Mucosa of stomach (tissue), 1 donor: ENCODE results near the gene CLEC2L.
"Not testable (repeated sequence)": the region's sequence is repeated elsewhere in the genome, so short reads cannot be mapped to it uniquely, and the experiment has no call there.

ENCODE experiments used
- H3K27me3 ChIP-seq: one replicate; pipeline ENCODE4 v1.7.0; 2013; ENCODE audit warnings: mild to moderate bottlenecking, low read length; ENCODE audit not compliant: control insufficient read depth, insufficient read depth
- H3K36me3 ChIP-seq: one replicate; pipeline ENCODE4 v1.7.0; 2013; ENCODE audit warnings: low read length; ENCODE audit not compliant: control insufficient read depth, insufficient read depth
- H3K4me1 ChIP-seq: one replicate; pipeline ENCODE4 v1.7.0; 2013; ENCODE audit warnings: mild to moderate bottlenecking, low read length; ENCODE audit not compliant: control insufficient read depth, insufficient read depth
- H3K4me3 ChIP-seq: one replicate; pipeline ENCODE4 v1.7.0; 2013; ENCODE audit warnings: low read length
- H3K9ac ChIP-seq: one replicate; pipeline ENCODE4 v1.7.0; 2013; ENCODE audit warnings: mild to moderate bottlenecking, low read length, moderate library complexity
- H3K9me3 ChIP-seq: one replicate; pipeline ENCODE4 v1.7.0; 2013; ENCODE audit warnings: mild to moderate bottlenecking, low read length, moderate library complexity; ENCODE audit not compliant: control insufficient read depth
- donor health status: Pancreatic carcinoma.

The CLEC2L gene

GRCh38 chr7:139542308-139543151 lies 19.0 kb downstream of the CLEC2L start:
- no peaks in the 10 kb centered on the region for H3K36me3 ChIP-seq
- no peaks in the 10 kb centered on the region for H3K9me3 ChIP-seq
- H3K4me3 ChIP-seq = no peak overlapping the region
- peaks cover 2% of the 10 kb centered on the region for H3K27me3 ChIP-seq
- no peak overlapping the region for H3K9ac ChIP-seq
- H3K4me1 ChIP-seq = no peaks in the 10 kb centered on the region

DNA sequence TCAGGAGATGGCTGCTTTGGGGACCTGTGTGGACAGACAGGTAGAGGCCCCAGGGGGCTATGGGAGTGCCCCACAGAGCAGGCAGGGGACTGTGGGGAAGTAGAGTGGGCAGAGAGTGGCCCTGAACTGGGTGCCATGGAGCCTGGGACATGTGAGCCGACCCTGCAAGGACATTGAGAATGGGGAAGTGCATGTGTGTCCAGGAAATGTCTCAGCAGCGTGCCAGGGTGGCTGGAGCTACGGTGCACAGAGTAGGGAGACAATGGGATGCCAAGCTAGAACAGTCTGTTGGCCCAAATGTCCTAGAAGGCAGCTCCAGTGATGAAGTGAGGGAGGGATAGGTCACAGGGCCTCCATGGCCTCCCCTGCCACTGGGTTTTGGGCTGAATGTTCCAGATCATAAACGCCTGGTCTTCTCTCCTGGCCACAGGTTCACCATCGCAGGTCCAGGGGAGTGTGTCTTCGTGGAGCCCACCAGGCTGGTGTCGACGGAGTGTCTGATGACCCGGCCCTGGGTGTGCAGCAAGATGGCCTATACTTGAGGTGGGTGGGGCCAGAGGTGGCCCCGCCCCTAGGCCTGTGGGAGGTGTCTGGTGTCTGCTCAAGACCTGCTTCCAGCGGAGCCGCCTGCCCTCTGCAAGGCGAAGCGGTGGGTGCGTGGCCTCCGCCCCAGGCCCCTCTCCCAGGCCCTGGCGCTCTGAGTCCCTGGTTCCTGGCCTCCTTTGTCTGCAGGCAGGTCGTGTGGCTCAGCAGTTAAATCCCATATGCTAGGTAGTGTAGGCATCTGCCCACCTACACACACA lies 20.5 kb downstream of the CLEC2L start:
- Histone ChIP-seq H3K9ac (no peak overlapping the region), H3K36me3 (no peaks in the 10 kb centered on the region), H3K4me3 (no peak overlapping the region), H3K9me3 (no peaks in the 10 kb centered on the region), H3K27me3 (peaks cover 2% of the 10 kb centered on the region), H3K4me1 (no peaks in the 10 kb centered on the region)

DNA sequence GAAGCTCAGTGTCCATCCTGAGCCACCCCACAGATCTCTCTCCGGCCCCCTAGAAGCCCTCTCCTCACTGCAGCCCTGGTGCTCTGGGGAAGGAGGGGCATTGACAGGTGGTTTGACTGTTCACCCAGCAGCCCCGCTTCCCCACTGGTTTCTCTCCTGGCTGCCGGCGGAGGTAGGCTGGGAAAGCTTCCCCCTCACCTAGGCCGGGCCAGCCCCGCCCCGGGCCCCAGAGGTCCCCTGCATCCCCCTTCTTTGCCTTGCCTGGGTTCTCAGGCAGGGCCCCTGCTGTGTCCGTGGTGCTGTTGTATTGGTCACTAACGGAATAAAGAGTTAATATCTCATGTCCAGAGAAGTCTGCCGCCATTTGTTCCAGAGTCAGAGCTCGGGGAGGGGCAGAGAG lies 21.2 kb downstream of the CLEC2L start:
- Histone ChIP-seq H3K9me3 (no peaks in the 10 kb centered on the region), H3K4me1 (no peaks in the 10 kb centered on the region), H3K27me3 (peaks cover 2% of the 10 kb centered on the region), H3K9ac (no peak overlapping the region), H3K4me3 (no peak overlapping the region), H3K36me3 (no peaks in the 10 kb centered on the region)

GRCh38 chr7:139548302-139549028 lies 25.0 kb downstream of the CLEC2L start:
- Histone ChIP-seq H3K4me1 (no peaks in the 10 kb centered on the region), H3K9me3 (no peaks in the 10 kb centered on the region), H3K27me3 (no peaks in the 10 kb centered on the region), H3K4me3 (no peak overlapping the region), H3K9ac (no peak overlapping the region), H3K36me3 (no peaks in the 10 kb centered on the region)

- not testable (repeated sequence) for H3K9ac ChIP-seq, H3K36me3 ChIP-seq, H3K27me3 ChIP-seq, H3K4me1 ChIP-seq, H3K4me3 ChIP-seq, H3K9me3 ChIP-seq
These were observed 30.7 kb downstream of the CLEC2L start for GRCh38 chr7:139553991-139554700.

DNA sequence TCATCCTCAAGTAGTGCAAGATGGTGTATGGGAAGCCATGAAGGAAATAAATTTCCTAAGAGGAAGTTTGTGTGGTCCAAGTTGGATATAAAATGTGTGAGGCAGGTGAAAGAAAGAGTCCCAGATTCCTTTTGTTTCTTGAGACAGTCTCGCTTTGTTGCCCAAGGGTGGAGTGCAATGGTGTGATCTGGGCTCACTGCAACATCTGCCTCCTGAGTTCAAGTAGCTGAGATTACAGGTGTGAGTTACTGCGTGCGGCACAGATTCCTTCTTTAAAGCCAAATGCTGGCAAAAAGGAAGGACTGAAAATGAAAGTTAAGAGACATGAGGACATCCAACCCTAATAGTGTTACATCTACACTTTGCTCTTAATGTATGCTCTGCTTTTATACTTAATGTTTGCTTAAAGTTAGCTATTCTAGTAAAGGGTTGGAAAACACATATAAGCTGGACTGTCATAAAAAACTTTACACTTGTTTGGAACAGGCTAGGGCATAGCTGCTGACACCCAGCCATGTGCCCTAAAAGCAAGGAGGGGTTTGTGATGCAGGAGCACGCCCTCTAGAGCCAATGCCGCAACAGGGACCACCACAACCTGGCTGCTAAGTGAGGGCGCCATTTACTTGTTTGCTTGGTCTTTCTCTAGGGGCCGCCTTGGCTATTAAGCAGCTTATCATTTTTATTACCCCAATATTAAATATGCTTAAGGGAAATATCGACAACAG lies 34.5 kb downstream of the CLEC2L start:
- Histone ChIP-seq H3K9ac (no peak overlapping the region), H3K36me3 (no peaks in the 10 kb centered on the region), H3K4me3 (no peak overlapping the region), H3K27me3 (peaks cover 3% of the 10 kb centered on the region), H3K9me3 (no peaks in the 10 kb centered on the region), H3K4me1 (no peaks in the 10 kb centered on the region)

DNA sequence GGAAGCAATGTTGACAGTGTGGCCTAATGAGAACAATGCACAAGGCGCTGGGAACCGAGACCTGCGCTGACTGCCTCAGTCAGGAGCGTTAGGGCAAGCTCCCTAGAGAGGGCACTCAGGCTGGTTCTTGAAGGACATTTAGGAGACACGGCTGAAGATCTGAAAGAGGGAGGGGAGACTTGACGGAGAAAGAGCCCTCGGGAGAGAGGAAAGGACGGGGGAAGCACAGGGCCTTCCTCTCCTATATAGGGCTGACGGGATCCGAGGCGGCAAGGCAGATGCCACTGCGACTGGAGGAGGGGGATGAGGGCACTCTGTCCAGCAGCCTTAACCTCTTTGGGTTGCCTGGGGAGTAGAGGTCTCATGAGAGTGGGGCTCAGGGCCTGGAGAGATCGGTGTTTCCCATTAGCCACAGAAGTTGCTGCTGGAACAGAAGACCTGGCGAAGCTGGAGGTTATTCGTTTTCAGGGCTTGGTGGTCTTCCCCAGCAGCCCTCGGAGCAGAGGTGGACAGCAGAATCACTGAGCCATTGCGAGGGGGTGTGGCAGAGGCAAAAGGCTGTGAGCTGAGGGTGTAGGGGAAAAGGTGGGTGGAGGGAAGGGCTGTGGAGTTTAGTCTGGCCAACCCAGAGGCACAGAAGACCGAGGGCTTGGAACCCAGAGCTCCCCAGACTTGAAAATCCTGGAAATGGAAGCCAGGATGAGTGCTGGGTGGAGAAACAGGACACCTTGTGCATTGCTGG lies 36.0 kb downstream of the CLEC2L start:
- Histone ChIP-seq H3K36me3 (no peaks in the 10 kb centered on the region), H3K9ac (no peak overlapping the region), H3K4me3 (no peak overlapping the region), H3K9me3 (no peaks in the 10 kb centered on the region), H3K27me3 (peaks cover 3% of the 10 kb centered on the region), H3K4me1 (no peaks in the 10 kb centered on the region)

DNA sequence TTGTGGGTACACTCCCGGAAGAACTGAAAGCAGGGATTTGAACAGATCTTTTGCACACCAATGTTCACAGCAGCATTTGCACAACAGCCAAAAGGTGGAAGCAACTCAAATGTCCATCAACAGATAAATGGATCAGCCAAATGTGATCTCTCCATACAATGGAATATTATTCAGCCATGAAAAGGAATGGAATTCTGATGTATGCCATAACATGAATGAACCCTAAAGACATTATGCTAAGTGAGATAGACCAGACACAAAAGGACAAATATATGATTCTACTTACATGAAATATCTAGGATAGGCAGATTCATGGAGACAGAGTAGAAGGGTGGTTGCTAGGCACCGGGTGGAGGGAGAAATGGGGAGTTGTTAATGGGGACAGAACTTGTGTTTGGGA lies 36.7 kb downstream of the CLEC2L start:
- Histone ChIP-seq H3K27me3 (peaks cover 3% of the 10 kb centered on the region), H3K9me3 (no peaks in the 10 kb centered on the region), H3K4me3 (no peak overlapping the region), H3K36me3 (no peaks in the 10 kb centered on the region), H3K4me1 (no peaks in the 10 kb centered on the region), H3K9ac (no peak overlapping the region)

DNA sequence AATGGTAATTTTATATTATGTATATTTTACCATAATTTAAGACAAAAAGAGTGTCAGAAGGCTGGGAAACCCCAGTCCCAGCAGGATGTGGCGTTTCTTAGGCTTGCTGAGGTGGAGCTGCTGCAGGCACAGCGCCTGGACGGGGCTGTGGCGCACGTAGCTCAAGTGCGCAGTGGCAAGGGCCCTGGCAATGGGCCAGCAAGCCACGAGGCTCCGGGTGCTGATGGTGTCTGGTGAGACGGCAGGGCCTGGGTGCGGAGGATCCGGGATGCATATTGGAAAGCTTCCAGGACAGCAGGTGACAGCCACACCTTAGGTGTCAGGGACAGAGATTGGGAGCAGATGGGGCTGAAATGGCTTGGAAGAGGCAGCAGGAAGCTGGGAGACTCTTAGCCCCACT lies 37.2 kb downstream of the CLEC2L start:
- Histone ChIP-seq H3K27me3 (peaks cover 3% of the 10 kb centered on the region), H3K4me3 (no peak overlapping the region), H3K9ac (no peak overlapping the region), H3K36me3 (no peaks in the 10 kb centered on the region), H3K9me3 (no peaks in the 10 kb centered on the region), H3K4me1 (no peaks in the 10 kb centered on the region)

DNA sequence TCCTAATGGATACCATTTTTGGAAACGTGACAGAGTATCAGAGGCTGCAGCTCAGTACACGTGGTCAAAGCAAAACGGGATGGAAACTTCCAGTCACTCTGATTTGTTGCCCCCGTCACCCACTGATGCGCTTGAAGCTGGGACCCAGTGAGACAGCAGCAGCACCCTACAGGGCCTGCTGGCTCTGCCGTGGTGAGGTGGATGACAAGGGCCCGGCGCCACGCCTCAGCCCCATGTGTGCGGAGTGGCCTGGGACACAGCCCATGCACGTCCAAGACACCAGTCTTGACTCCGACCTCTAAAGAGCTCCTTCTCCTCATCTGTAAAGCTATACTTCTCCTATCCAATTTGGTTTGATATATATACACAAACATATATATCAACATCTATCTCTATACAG lies 39.0 kb downstream of the CLEC2L start:
- peaks cover 3% of the 10 kb centered on the region for H3K27me3 ChIP-seq
- no peak overlapping the region for H3K4me3 ChIP-seq
- no peaks in the 10 kb centered on the region for H3K4me1 ChIP-seq
- H3K36me3 ChIP-seq = no peaks in the 10 kb centered on the region
- no peaks in the 10 kb centered on the region for H3K9me3 ChIP-seq
- H3K9ac ChIP-seq = no peak overlapping the region
